K562 (cell line): ENCODE data around the gene TRMT1. TPM values are rescaled to one million over a fixed set of nuclear protein-coding genes. Genes with fewer than 3 reads are reported as not detected.

Experiments used
- C11orf30 ChIP-seq: fragments of 450-650 bp; IDR thresholded peaks from 2 replicates; pipeline ENCODE4 v1.6.1; 2016; ENCODE audit warnings: low read depth, mild to moderate bottlenecking
- CBFA2T2 ChIP-seq: fragments of 450-650 bp; conservative IDR thresholded peaks from 2 replicates; pipeline ENCODE4 v1.6.1; 2017; ENCODE audit warnings: mild to moderate bottlenecking
- CBX3 ChIP-seq, 2 experiments: IDR thresholded peaks; 1 replicate in 1 of 2; 2 replicates in 1 of 2; pipeline ENCODE4 v1.6.1; 2012; ENCODE audit warnings: inconsistent platforms in 2 of 2, low read length in 2 of 2, borderline replicate concordance in 1 of 2, control low read depth in 1 of 2
- EP400 ChIP-seq: fragments of 450-650 bp; IDR thresholded peaks from 2 replicates; pipeline ENCODE4 v1.6.1; 2017; ENCODE audit warnings: antibody characterized with exemption, mild to moderate bottlenecking, moderate library complexity
- ETS2 ChIP-seq: IDR thresholded peaks from 2 replicates; pipeline ENCODE4 v1.6.1; 2016; ENCODE audit warnings: borderline replicate concordance, missing genetic modification characterization, mild to moderate bottlenecking, moderate library complexity, missing compliant biosample characterization; ENCODE audit not compliant: poor library complexity, severe bottlenecking
- HEY1 ChIP-seq: fragments of 250-450 bp; sonication (Bioruptor Pico); IDR thresholded peaks from 2 replicates; pipeline ENCODE4 v1.5.0; 2020; ENCODE audit warnings: mild to moderate bottlenecking, moderate library complexity, borderline replicate concordance
- NR2C1 ChIP-seq, 2 experiments: fragments of 450-650 bp; IDR thresholded peaks; 2 replicates each; pipeline ENCODE4 v1.6.1; 2017; ENCODE audit warnings: mild to moderate bottlenecking in 2 of 2, antibody characterized with exemption in 1 of 2, inconsistent platforms in 1 of 2, missing compliant biosample characterization in 1 of 2, missing genetic modification characterization in 1 of 2
- POLR2G ChIP-seq: fragments of 200-400 bp; formaldehyde crosslinking; IDR thresholded peaks from 2 replicates; pipeline ENCODE4 v1.6.1; 2017; ENCODE audit warnings: low read depth, mild to moderate bottlenecking, antibody characterized with exemption, low read length, moderate library complexity
- RBM17 ChIP-seq: fragments of 200-400 bp; formaldehyde crosslinking; IDR thresholded peaks from 2 replicates; pipeline ENCODE4 v1.6.1; 2017; ENCODE audit warnings: low read depth, mild to moderate bottlenecking, low read length, borderline replicate concordance
- XRCC3 ChIP-seq: fragments of 450-650 bp; IDR thresholded peaks from 2 replicates; pipeline ENCODE4 v1.6.1; 2017; ENCODE audit warnings: mild to moderate bottlenecking, moderate library complexity
- ZNF12 ChIP-seq: sonication (generic); formaldehyde crosslinking; IDR thresholded peaks from 2 replicates; pipeline ENCODE4 v1.4.0; 2020; ENCODE audit warnings: mild to moderate bottlenecking, missing genetic modification reagents
- polyA plus RNA-seq, 8 experiments: library from polyadenylated mRNA; depleted of rRNA in 4 of 8; stranded (reverse) in 5 of 8; unstranded in 3 of 8; fragments of >200 nt; fragmentation: Nextera tagmentation in 2 of 8; fragmentation: Illumina TruSeq in 1 of 8; extraction: Ambion mirVana in 2 of 8; extraction: Trizol in 1 of 8; gene quantifications; 2 replicates each; pipeline versions ENCODE4 v1.2.1 to v1.2.3, GENCODE V29; 2011 to 2014; ENCODE audit warnings: inconsistent platforms in 1 of 8, missing spikeins in 1 of 8
- total RNA-seq, 7 experiments: library from RNA; depleted of rRNA in 6 of 7; stranded (reverse); fragments of >200 nt in 6 of 7; fragmentation: Illumina TruSeq in 2 of 7; extraction: Trizol in 2 of 7; gene quantifications; 2 replicates each; pipeline versions ENCODE4 v1.2.1 to v1.2.3, GENCODE V29; 2011 to 2021; ENCODE audit warnings: low replicate concordance in 1 of 7
- TF ChIP-seq, protein P1 (sequence below), 3 experiments: fragments of 200-800 bp in 1 of 3; fragments of 250-450 bp in 1 of 3; fragments of 450-650 bp in 1 of 3; sonication (Bioruptor Pico) in 1 of 3; sonication (Bioruptor generic) in 1 of 3; formaldehyde crosslinking in 1 of 3; IDR thresholded peaks; 2 replicates each; pipeline versions ENCODE4 v1.6.1 to v1.8.0; 2016 to 2022; ENCODE audit warnings: mild to moderate bottlenecking in 2 of 3, missing genetic modification characterization in 2 of 3, missing compliant biosample characterization in 1 of 3, moderate library complexity in 1 of 3
- TF ChIP-seq, protein P2 (sequence below): fragments of 250-450 bp; sonication (Bioruptor Pico); IDR thresholded peaks from 2 replicates; pipeline ENCODE4 v1.9.0; 2021; ENCODE audit warnings: mild to moderate bottlenecking, inconsistent platforms
- TF ChIP-seq, protein P3 (sequence below), 2 experiments: fragments of 450-650 bp in 1 of 2; IDR thresholded peaks; 2 replicates each; pipeline ENCODE4 v1.6.1; 2011 to 2017; ENCODE audit warnings: low read depth in 2 of 2, antibody characterized with exemption in 1 of 2, borderline replicate concordance in 1 of 2, low read length in 1 of 2, mild to moderate bottlenecking in 1 of 2, mixed read lengths in 1 of 2; ENCODE audit not compliant: control insufficient read depth in 1 of 2

TRMT1 gene
- total and polyA plus RNA-seq, 9 of the 15 experiments (the other 6 are each of a cell fraction or from before 2014, with no cell fraction given), result 5.8 to 158 (median 54.3) TPM

DNA sequence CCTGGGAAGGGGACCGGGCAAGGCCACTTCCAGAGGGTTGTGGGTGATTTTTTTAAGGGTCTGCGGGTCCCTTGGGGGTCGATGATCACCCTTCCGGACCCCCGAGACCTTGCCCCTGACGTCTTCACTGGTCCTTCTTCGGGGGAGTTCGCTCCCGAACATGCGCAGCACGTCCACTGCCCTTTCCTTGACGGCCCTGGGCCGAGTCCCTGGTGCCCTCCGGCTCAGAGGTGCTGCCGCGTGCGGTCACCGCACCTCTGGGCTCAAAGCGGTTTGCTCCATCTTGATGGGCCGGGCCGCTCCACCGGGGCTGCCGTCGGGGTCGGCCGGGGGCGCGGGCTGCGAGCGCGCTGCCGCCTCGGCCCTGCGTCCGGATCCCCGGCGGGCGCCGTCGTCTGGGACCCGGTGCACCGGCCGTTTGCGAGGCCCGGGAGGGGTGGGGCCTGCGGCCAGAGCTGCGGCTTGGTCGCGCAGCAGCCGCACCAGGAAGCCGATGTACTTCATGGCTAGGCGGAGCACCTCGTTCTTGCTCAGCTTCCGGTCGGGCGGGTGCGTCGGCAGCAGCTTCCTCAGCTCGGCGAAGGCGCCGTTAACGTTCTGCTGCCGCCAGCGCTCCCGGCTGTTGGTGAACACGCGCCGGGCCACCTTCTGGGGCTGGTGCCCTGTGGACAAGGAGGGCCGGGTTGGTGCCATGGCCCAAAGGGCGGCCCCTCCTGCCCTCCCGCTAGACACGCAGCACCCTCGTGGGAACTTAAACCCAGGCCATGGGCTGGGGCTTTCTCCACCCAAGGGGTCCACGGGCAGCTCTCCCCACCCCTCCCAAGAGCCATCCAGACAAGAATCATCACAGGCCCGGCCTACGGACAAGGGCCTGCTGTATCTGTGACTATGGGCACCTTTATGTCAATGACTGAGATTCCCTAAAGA, 17.2 kb downstream of the TRMT1 start (continued):
- TF ChIP-seq, protein P1, sequence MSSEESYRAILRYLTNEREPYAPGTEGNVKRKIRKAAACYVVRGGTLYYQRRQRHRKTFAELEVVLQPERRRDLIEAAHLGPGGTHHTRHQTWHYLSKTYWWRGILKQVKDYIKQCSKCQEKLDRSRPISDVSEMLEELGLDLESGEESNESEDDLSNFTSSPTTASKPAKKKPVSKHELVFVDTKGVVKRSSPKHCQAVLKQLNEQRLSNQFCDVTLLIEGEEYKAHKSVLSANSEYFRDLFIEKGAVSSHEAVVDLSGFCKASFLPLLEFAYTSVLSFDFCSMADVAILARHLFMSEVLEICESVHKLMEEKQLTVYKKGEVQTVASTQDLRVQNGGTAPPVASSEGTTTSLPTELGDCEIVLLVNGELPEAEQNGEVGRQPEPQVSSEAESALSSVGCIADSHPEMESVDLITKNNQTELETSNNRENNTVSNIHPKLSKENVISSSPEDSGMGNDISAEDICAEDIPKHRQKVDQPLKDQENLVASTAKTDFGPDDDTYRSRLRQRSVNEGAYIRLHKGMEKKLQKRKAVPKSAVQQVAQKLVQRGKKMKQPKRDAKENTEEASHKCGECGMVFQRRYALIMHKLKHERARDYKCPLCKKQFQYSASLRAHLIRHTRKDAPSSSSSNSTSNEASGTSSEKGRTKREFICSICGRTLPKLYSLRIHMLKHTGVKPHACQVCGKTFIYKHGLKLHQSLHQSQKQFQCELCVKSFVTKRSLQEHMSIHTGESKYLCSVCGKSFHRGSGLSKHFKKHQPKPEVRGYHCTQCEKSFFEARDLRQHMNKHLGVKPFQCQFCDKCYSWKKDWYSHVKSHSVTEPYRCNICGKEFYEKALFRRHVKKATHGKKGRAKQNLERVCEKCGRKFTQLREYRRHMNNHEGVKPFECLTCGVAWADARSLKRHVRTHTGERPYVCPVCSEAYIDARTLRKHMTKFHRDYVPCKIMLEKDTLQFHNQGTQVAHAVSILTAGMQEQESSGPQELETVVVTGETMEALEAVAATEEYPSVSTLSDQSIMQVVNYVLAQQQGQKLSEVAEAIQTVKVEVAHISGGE (CRISPR knock-in tag; IDR thresholded peaks at IDR 0.05), result peak in 2 of 3 experiments; percentile 78 to 94; a peak in 4 of 6 replicates
- TF ChIP-seq, protein P2, sequence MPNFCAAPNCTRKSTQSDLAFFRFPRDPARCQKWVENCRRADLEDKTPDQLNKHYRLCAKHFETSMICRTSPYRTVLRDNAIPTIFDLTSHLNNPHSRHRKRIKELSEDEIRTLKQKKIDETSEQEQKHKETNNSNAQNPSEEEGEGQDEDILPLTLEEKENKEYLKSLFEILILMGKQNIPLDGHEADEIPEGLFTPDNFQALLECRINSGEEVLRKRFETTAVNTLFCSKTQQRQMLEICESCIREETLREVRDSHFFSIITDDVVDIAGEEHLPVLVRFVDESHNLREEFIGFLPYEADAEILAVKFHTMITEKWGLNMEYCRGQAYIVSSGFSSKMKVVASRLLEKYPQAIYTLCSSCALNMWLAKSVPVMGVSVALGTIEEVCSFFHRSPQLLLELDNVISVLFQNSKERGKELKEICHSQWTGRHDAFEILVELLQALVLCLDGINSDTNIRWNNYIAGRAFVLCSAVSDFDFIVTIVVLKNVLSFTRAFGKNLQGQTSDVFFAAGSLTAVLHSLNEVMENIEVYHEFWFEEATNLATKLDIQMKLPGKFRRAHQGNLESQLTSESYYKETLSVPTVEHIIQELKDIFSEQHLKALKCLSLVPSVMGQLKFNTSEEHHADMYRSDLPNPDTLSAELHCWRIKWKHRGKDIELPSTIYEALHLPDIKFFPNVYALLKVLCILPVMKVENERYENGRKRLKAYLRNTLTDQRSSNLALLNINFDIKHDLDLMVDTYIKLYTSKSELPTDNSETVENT (CRISPR knock-in tag), result 0 out of 2 replicates have a peak, but pooled peaks have one; percentile 14
- TF ChIP-seq EP400 (peak; percentile 50; the same call in 1 of the 2 replicates), NR2C1 (IDR thresholded peaks at IDR 0.05) (no peak), NR2C1 (tag; IDR thresholded peaks at IDR 0.05) (0 out of 2 replicates have a peak, but pooled peaks have one; percentile 14), CBX3 (IDR thresholded peaks at IDR 0.05; ENCODE audit: borderline replicate concordance in 1 of 2, low read length in 2 of 2) (peak in 1 of 2 experiments; percentile 14; a peak in 1 of 3 replicates), RBM17 (no peak), HEY1 (CRISPR knock-in tag) (no peak), XRCC3 (no peak), ETS2 (tag) (peak; percentile 72), C11orf30 (no peak), POLR2G (peak; percentile 84), ZNF12 (peak; percentile 89; the same call in 1 of the 2 replicates), CBFA2T2 (no peak)
- TF ChIP-seq, protein P3, sequence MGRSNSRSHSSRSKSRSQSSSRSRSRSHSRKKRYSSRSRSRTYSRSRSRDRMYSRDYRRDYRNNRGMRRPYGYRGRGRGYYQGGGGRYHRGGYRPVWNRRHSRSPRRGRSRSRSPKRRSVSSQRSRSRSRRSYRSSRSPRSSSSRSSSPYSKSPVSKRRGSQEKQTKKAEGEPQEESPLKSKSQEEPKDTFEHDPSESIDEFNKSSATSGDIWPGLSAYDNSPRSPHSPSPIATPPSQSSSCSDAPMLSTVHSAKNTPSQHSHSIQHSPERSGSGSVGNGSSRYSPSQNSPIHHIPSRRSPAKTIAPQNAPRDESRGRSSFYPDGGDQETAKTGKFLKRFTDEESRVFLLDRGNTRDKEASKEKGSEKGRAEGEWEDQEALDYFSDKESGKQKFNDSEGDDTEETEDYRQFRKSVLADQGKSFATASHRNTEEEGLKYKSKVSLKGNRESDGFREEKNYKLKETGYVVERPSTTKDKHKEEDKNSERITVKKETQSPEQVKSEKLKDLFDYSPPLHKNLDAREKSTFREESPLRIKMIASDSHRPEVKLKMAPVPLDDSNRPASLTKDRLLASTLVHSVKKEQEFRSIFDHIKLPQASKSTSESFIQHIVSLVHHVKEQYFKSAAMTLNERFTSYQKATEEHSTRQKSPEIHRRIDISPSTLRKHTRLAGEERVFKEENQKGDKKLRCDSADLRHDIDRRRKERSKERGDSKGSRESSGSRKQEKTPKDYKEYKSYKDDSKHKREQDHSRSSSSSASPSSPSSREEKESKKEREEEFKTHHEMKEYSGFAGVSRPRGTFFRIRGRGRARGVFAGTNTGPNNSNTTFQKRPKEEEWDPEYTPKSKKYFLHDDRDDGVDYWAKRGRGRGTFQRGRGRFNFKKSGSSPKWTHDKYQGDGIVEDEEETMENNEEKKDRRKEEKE (IDR thresholded peaks at IDR 0.05; ENCODE audit: borderline replicate concordance in 1 of 2, control insufficient read depth in 1 of 2, low read depth in 2 of 2, low read length in 1 of 2), result 0 out of 4 replicates have a peak, but pooled peaks of 1 of the 2 experiments have one; percentile 37
